HG03439 (cell line): ENCODE results near the gene SCN4B.
"Not testable (repeated sequence)": the region's sequence is repeated elsewhere in the genome, so short reads cannot be mapped to it uniquely, and the experiment has no call there.

ENCODE experiments used
- ATAC-seq: cut with Tn5 transposase; IDR thresholded peaks from one replicate; pipeline ENCODE4 v1.9.1; 2021; ENCODE audit warnings: mild to moderate bottlenecking, moderate library complexity; ENCODE audit not compliant: unreplicated experiment

The SCN4B gene

GRCh38 chr11:118152552-118153471 lies at the start of gene SCN4B:
TSS of gene SCN4B (minus strand) at chr11:118152823. CDS start at chr11:118152673, 150 bp downstream.
- ATAC-seq, result no peak

GRCh38 chr11:118201966-118202365 lies 49.3 kb upstream of the SCN4B start:
- ATAC-seq, result no peak

GRCh38 chr11:118200901-118201680 lies 48.5 kb upstream of the SCN4B start:
- no peak for ATAC-seq

GRCh38 chr11:118200497-118200896 lies 47.9 kb upstream of the SCN4B start:
- ATAC-seq, result no peak

DNA sequence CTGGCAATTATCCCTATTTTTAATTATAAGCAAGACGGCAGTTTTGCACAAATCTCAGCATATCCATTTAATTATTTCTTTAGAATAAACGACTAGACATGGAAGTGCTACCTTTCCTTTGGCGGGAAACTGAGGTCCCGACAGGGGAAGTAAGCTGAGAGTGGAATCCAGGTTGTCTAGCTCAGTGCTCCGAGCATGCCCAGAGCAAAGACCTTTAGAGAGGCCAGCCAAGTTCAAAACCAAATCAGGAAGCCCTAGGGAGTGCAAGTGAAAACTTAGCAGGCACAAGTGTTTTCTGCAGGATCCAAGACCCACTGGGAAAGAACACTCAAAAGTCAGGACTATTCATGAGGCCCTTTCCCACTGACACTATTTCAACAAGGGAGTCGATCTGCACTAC lies 46.5 kb upstream of the SCN4B start:
- no peak for ATAC-seq

DNA sequence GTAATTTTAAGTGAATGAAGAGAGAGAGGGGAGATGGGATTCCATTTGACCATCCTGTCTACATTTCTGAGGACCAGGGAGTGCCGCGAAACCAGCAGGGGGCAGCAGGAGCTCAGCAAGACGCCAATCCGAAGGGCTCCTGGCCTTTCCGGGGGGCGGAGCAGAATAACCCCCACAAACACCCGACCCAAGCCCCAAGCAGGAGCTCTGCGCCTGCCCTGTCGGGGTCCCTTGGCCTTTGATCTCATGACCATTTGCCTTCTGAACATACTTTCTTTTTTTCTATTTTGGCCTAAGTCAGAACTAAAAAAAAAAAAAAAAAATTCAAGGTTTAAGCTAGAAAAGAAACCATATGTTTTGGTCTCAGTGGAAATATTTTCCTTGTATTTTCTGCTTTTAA lies 45.7 kb upstream of the SCN4B start:
- ATAC-seq, result no peak

- no peak for ATAC-seq
Observed at GRCh38 chr11:118194835-118195627, 42.4 kb upstream of the SCN4B start.

DNA sequence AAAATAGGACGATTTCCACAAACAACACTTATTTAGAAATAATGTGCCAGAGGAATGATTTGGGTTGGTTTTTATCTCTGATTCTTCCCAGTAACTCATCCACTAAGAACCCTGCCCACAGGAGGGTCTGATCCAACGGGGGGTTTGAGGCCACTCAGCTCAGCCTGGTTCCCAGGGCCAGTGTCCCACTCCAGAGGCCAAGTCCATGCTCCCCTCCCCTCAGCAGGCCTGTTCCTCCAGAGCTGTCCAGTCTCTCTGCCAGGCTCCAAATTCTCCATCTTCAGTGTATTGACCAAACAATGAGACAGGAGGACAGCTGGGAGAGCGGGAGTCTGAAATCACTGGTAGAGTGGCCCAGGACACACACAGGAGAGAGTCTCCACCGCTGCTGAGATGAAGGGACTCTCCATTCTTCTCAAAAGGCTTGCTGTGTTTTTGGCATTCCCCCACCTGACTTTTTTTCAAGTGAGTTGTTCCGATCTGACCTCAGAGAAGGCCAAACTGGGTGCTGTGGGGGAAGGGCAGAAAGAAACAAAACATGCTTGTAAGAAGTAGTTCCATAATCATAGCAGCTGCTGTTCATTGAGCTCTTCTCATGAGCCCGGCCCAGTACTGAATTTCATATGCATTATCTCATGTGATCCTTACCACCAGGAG lies 41.4 kb upstream of the SCN4B start:
- ATAC-seq, result no peak

- not testable (repeated sequence) for ATAC-seq
Observed at GRCh38 chr11:118192817-118193216, 40.2 kb upstream of the SCN4B start.

- not testable (repeated sequence) for ATAC-seq
Observed at GRCh38 chr11:118190942-118191506, 38.4 kb upstream of the SCN4B start.

DNA sequence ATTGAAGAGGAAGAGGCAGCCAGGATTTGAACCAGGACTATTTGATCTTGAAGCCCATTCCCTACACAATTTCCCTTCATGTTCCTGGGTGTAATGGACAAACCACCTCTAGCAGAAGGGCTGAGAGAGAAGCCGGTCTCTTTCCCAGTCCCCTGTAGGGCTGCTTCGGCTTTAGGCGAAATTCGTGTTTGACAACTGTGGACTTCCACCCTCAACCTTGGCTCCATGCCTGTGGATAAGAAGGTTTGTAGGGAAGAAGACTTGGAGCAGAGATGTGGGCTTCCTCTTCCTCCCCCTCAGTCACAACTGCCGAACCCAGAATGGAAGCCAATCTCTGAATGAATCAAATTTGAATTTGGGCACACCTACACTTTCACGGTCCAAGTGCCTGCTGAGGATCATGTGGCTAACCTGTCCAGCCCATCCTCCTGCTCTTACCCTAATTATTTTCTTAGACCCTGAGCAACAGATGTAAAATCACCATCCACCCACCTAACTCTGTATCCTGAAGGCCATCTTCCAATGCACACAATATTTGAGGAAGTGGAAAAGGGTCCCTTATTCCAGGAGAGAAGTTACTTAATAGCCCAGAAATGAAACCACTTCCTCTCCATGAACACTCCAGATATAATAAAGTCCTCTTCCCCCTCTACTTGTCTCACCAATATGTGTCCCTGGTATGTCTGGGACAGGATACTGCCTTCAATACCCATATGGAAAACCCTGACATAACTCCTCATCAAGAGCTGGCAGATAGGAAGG lies 33.9 kb upstream of the SCN4B start:
- no peak for ATAC-seq

DNA sequence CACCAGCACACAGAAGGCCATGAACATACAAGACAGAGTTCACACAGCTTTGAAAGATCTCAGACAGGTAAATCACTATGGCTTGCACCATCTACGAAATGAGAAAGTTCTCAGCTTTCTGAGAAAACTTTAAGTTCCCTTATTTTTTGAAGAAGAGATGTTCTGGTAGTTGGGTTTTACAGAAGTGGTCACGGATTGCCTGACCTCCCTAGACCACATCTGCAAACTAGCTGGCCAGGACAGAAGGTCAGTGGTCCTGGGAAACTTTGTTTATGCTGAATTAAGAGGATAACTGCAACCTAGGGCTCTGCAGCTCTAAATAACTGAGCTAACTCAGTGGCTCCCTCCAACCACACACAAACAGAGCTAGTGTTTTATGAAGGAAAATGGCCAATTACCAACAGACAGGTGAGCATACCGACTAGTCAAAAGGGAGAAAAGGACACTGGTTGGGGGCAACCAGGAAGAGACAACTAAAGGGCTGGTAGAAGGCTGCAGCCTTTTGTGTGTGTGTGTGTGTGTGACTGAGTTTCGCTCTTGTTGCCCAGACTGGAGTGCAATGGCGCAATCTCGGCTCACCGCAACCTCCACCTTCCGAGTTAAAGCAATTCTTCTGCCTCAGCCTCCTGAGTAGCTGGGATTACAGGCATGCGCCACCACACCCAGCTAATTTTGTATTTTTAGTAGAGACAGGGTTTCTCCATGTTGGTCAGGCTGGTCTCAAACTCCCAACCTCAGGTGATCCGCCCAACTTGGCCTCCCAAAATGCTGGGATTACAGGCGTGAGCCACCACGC lies 32.4 kb upstream of the SCN4B start:
- no peak for ATAC-seq

DNA sequence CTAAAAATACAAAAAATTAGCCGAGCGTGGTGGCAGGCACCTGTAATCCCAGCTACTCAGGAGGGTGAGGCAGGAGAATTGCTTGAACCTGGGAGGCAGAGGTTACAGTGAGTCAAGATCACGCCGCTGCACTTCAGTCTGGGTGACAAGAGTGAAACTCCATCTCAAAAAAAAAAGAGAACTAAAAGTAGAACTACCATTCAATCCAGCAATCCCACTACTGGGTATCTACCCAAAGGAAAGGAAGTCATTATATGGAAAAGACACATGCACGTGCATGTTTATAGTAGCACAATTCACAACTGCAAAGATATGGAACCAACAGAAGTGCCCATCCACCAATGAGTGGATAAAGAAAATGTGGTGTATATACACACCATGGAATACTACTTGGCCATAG lies 31.1 kb upstream of the SCN4B start:
- ATAC-seq, result not testable (repeated sequence)

DNA sequence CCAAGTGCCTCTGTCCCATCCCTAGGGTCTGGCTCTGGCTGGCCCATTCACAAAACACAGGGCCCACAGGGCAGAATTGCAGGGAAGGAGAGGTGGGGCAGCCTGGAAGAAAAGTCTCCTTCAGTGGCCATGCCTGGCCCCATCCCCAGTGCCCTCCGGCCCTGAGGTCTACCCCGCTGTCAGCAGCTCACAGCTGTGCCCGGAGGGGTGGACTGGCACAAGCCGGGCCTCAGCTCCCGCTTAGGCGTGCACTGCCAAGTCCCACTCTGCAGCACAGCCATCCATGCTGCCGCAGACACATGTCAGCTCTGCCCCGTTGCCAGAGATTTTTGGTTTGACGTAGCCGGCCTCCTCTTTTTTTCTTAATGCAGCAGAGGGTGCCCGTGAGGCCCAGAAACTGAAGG lies 27.7 kb upstream of the SCN4B start:
- no peak for ATAC-seq

DNA sequence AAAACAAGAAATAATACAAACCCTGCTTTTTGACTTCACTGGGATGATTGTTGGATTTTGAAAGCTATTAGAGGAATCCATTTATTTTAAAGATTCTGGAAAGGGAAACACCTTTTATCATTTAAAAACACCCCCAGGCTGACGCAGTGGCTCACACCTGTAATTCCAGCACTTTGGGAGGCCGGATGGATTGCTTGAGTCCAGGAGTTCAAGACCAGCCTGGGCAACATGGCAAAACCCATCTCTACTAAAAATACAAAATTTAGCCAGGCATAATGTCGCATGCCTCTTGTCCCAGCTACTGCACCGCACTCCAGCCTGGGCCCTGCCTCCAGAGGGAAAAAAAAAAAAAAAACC lies 24.1 kb upstream of the SCN4B start:
- ATAC-seq, result no peak

GRCh38 chr11:118175993-118176777 lies 23.6 kb upstream of the SCN4B start, which contains the start of gene SCN2B:
TSS of gene SCN2B (minus strand) at chr11:118176639. CDS start at chr11:118176431, 208 bp downstream.
- no peak for ATAC-seq

GRCh38 chr11:118175031-118175992 lies 22.7 kb upstream of the SCN4B start:
- ATAC-seq, result no peak
